ENCODE data around the gene SUGT1.
"Not testable (repeated sequence)": the region's sequence is repeated elsewhere in the genome, so short reads cannot be mapped to it uniquely, and the experiment has no call there.

The SUGT1 gene

DNA sequence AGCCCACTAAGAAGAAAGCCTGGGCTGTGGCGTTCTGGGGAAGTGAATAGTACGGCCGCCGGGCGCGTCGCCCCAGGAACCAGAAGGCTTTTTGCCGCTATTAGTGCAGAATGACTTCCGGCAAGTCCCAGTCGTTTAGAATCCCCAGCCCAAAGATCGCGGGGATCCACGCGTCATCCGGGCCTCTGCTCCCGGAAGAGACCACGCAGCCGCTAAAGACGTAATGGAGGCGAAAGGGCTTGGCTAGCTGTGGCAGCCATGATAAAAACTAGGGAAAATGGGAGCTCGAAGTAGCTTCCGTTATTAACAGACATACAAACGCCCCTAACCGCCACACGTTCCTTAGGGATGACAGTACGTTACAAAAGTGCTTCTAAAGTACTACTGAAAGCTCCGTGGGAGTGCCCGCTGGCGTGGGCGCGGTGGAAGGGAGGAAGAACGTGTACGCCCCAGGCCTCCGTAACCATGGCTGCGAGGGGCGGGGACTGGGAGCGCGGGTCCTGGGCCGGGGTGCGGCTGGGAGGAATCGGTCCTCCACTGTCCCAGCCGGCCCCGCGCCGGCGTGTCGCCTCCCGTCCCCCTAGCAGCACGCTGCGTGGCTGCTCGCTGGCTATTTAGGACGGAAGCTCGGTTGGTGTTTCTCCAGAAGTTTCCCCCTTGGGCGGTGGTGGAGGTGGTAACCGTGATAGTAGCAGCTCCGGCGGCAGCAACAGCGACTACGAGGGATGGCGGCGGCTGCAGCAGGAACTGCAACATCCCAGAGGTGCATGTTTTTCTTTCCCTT is at the start of gene SUGT1:
SUGT1 (plus strand) TSS at position 641 of the 784 bp plus-strand sequence; CDS start at position 726, 85 bp downstream.
- DNase-seq, result peak; percentile 97

DNA sequence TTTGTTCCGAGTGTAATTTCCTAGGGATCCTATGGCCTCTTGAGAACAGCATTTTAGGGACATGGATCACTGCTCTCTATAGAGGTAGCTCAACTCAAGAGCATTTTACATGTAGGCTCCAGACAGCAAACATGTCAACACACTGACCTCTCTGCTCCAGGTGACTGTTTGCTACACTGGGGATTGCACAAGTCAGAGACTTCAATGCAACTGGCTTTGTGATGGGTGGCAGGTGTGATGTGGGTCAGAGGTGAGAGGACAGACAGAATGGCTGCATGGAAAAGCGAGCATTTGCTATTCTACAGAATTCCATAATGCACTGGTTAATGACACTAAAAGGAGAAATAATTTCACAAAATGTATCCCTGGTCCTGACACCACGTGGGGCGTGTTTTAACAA is 49.3 kb upstream of the SUGT1 start:
- not testable (repeated sequence) for DNase-seq

DNA sequence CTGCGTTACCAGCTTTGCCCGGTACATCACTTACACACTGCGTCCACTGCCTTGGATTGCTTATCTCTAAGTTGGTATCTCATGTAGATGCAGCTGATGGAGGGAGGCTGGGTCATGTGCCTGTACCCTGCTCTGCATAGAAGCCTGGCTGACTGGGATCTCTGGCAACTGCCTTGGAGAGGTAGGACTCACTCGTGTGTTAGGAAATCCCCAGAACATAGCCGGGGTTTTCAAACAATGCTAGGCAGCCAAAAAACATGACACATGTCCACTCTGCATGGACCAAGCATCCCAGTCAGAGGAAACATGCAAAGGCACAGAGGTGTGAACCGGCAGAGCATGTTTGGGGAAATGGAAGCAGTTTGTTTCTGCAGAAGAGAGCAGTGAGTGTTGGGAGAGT is 46.5 kb upstream of the SUGT1 start:
- DNase-seq, result not testable (repeated sequence)

DNA sequence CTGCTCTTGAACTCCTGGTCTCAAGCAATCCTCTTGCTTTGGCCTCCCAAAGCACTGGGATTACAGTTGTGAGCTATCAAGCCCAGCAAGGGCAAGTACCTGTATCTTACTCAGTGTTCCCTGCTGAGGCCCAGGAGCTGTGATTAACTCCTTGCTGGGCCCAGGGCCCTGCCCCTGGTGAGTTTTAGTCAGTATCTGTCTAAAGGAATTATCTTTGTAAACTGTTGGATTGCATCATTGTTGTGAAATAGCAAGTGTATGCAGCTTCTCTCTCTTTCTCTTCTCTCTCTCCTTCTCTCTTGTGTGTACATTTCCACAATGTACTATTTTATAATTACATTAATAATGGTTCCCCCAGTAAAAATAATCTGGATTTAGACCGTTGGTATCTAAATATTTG is 45.8 kb upstream of the SUGT1 start:
- DNase-seq, result not testable (repeated sequence)

DNA sequence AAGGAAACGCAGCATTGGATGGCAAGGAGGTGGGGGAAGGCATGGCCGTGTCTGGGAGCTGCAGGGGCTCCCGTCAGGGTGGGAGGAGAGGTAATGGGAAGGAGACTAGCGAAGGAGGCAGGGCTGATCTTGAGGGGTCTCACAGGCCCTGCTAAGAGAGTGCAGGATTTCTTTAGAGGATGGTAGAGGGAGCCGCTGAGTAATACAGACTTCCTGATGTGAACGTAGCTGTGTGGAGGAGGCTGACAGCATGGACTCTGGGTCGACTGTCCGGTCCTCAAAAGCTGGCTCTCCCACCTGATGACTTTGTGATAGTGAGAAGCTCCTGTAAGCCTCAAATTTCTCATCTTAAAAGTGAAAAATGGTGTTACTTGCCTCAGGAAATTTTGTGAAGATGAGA is 44.5 kb upstream of the SUGT1 start:
- DNase-seq, result not testable (repeated sequence)

DNA sequence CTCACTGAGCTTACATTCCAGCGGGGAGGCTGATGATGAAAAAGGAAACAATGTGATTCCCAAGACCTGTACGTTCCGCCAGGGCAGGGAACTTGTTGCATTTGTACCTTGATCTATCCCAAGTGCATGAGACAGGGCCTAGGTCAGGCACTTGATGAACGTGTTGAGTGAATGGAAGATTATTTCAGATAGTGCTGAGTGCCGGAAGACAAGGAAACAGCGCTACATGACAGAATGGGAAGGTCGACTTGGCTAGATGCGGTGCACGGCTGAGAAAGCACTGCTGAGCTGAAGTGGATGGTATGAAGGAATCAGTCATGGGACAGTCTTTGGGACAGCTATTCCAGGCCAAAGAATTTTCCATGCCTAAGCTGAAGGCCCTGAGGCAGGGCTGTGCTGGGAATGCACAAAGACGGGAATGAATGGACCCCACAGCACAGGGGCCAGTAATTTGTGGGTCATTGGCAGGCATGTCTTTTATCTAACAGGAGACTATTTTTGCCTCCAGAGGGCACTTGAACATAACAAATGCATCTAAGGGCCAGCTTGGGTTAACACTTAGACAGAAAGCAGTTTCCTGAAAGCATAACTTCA is 43.5 kb upstream of the SUGT1 start:
- peak; percentile 27 for DNase-seq

DNA sequence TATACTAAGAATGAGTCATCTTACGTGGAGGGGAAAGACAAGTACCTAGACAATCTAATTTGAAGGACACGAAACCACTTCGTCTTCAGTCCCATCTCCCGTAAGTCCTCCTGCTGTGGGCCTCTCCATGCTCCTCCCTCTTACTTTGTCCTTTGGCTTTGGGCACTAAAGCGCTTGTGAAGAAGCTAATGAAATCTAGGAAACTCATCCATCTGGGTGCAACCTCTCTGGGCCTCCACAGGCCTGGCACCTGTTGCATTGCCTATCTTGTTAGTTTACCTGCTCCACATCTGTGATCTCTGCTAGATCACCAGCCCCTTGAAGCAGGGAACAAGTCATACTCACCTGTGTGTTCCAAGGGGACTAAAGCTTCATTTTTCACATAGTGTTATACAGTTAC is 42.5 kb upstream of the SUGT1 start:
- not testable (repeated sequence) for DNase-seq

DNA sequence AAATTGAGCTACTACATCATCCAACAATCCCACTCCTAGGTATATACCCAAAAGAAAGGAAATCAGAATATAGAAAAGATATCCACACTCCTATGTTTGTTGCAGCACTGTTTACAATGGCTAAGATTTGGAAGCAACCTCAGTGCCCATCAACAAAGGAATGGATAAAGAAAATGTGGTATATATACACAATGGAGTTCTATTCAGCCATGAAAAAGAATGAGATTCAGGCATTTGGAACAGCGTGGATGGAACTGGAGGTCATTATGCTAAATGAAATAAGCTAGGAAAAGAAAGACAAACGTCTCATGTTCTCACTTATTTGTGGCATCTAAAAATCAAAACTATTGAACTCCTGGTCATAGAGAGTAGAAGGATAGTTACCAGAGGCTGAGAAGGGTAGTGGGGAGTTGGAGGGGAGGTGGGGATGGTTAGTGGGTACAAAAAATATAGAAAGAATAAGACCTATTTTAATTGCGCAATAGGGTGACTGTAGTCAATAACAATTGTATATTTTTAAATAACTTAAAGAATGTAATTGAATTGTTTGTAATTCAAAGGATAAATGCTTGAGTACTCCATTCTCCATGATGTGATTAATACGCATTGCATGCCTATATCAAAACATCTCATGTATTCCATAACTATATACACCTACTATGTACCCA is 37.4 kb upstream of the SUGT1 start:
- no peak for DNase-seq

DNA sequence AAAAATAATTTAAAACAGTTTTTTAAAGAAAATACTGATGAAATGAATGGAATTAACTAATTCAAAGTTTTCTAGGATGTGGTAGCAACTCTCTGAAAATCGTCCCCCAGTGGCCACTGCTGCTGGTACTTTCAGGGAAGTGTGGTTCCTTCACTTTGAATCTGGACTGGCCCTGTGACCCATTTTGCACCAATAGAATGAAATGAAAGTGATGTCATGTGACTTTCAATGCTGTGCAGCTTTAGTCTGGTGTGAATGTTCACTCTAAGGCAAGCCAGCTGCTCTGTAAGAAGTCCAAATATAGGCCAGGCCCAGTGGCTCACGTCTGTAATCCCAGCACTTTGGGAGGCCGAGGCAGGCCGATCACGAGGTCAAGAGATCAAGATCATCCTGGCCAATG is 36.8 kb upstream of the SUGT1 start:
- no peak for DNase-seq

DNA sequence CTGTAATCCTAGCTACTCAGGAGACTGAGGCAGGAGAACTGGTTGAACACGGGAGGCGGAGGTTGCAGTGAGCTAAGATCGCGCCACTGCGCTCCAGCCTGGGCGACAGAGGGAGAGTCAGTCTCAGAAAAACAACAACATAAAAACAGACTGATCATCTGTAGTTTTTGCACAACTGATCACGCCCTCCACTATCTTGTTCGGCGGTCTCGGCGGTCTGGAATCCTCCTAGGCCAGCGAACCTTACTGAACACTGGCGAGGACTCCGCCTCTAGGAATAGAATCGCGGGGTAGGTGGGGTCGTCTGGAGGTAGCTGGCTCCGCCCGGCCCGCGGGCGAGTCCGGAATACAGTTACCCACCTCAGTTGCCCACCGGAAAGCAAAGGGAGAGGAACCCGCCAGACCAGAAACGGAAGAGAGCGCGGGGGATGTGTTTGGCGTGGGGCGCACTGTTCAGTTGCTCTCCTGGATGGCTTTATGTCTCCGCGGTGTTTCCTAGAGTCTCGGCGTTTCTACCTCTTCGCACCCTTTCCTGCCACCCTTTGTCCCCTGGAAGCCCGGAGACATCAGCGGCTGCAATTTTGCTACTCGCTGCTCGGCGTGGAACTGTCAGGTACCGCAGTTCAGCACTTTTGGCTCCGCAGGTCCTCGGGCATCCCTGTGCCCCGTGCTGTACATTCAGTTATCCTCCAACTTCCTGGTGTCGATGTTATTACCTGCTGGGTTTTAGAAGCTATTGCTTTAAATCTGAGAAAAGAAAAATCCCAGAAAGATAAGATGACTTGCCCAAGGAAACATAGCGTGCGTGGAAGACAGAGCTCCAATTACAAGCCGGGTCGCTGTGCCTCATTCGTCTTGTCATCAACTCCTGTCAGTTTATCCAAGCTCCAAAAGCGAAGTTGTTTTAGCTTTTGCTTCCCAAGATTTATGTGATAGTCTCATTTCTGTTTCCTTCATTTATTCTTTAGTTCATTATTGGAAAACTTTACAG is 35.3 kb upstream of the SUGT1 start:
- peak; percentile 96 for DNase-seq

DNA sequence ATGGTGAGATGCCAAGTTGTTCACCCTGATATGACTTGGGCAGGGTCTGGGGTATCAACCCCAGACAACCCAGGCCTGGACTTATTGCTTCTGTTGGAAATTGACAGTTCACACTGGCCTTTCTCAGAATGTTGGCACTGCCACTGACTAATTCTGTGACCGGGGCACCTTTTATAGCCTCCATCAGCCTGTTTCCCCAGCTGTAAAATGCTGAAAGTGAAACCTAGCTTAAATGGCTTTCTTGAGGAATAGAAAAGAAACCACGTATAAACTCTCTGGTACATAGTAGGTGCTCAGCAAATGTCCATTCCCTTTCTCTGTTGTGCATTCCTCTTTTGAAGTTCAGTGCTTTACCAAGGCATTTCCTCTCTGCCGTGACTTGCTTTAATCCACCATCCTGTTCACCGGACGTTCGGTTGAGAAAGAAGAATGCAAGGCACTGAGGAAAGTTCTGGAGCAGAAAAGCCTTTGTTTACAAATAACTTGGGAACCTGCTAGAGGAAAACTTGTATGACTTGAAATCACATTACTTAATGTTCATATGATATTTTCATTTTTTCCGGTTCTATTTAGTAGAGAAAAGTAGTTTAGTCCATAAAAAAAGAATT is 21.4 kb upstream of the SUGT1 start:
- DNase-seq, result not testable (repeated sequence)

DNA sequence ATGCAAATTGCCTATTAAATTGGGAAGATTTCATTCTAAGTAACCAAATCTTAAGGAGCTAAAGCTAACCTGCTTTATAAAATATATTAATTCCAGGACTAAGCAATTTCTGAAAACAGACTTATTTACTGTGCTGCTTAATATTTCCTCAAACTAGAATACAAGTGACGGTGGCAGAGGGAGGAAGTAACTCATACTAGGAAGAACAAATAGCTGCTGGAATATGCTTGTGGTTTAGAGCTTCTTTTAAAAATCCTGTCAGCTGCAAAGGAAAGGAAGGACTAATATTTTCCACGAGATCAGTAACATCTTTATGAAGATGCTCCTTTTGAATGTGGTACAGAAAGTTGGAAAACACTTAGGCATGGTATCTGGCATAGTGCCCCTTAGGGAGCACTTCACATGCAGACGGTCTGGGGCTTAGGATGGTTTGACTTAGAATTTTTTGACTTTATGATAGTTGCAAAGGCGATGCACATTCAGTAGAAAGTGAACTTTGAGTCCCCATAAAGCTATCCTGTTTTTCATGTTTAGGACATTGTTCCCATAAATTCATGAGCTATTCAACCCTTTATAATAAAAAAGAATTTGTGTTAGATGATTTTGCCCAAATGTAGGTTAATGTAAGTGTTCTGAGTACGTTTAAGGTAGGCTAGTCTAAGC is 13.8 kb upstream of the SUGT1 start:
- no peak for DNase-seq

DNA sequence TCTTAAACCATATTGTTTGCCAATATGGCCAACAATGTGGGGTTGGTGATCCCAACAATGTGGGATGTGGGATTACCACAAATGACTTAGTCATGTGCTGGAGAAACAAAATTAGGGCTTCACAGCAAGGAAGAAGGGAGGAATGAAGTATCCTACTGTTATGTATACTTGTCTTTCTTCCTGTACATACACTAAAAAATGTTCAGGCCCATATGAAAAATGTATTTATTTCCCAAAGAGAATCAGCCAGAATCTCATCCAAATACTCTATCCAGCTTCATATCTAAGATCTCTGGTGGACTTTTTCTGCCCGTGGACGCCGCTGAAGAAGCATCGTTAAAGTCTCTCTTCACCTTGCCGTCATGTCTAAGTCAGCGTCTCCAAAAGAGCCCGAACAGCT is 10.5 kb upstream of the SUGT1 start, which contains the start of gene HNRNPA1L2:
HNRNPA1L2 (plus strand) TSS at position 301 of the 400 bp plus-strand sequence; CDS start at position 363, 62 bp downstream.
- DNase-seq, result no peak

DNA sequence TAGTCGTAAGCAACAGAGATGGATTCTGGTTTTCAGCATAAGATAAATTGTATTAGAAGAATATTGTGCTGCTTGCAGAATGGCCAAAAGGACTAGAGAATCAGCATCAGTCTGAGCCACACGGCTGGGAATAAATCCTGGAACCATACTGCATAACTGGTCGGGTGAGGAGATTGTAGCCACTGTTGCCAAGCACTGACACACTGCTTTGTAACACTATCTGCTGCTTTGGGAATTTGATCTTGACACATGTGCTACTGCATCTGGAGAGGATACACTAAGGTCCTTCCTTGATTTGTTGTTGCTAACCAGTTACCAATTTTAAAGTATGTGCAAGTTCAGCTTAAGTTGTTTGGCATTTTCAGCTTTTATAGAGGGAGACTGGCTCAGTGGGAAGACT is 8.5 kb upstream of the SUGT1 start:
- DNase-seq, result no peak

DNA sequence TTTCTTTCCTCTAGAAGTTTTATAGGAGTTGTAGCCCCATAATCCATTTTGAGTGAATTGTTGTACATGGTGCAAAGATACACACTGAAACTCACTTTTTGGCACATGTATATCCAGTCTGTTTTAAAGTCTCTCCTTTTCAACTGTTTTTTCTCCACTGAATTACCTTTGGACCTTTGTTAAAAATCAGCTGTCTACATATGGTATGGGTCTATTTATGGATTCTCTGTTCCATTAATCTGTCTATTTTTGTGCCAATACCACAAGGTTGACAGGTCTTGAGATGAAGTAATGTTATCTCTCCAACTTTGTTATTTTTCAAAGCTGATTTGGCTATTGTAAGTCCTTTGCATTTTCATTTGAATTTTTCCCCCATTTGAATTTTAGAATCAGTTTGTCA is 5.7 kb upstream of the SUGT1 start:
- peak; percentile 27 for DNase-seq

DNA sequence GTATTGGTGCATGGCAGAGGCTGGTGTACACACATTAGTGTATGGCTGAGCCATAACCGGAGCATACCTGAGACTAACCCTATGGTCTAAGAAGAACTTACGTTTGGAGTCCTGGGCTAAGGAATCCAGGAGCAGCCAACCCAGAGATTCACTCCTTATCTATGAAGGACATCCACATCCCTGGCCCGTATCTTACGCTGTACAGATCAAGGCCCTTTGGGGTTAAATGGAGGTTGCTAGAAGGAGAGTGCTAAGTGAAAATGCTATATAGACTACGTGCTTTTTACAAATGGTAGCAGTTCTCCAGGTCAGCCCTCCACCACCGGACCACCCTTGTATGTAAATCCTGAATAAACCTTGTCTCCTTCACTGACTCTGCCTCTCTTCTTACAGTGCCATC is 1.9 kb upstream of the SUGT1 start:
- DNase-seq, result no peak

DNA sequence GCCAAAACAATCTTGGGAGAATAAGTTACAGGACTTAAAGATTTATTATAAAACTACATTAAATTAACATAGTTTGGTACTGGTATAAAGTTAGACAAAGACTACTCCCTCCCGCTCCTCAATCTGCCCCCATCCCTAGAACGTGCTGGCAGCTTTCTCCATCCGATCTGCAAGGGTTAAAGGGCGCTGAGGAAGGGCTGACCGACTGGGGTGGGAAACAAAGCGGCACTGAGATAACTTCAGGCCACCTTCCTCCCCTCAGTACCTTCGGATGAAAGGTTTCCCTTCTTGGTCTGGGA is 790 bp upstream of the SUGT1 start:
- peak; percentile 85 for DNase-seq

DNA sequence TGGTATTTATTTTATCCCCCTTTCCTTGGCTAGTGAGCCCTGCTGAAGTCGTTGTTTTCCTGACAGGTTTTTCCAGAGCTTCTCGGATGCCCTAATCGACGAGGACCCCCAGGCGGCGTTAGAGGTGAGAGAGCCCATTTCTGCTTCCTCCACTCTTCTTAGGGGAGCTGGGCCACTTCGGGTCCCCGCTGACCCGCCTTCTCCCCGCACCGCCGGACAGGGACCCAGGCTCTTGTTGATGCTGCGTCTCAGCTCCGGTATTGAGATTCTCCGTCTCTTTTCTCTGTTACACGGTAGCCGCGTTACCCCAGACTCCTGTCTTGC is 306 bp downstream of the SUGT1 start:
- DNase-seq, result no peak

DNA sequence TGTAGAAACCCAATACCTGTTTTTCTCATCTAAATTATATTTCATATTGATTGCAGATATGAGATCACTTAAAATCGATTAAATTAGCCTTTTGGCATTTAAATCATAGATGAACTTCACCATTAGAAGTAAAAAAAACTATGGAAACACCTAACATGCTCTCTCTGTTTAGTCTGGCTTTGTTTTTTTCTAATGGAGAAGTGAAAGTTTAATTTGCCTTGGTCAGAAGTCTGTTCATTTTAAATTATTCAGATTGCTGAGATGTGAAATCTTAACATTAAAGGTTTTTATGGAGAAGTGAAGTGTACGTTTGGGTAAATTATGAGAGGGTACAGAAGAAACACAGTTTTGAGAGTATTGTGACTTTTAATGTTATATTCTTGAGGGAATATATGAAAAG is 6.7 kb downstream of the SUGT1 start:
- DNase-seq, result no peak

DNA sequence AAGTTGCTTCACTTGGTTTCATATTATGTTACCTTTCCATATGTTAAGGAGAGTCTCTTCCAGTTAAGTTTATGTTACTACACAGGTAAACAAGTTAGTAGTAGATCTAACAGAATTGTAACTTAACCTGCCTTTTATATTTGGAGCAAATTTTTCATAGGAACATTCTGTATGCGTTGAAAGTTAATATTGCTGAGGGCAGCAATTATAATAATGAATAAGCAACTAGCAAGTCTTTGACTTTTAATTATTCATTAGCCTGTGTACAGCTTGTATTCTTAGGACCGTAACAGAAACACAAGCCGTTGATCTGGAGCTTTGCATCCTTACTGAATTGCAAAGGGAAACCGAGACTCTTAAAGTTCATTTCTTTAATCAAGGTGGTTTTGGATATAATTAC is 11.6 kb downstream of the SUGT1 start:
- no peak for DNase-seq

DNA sequence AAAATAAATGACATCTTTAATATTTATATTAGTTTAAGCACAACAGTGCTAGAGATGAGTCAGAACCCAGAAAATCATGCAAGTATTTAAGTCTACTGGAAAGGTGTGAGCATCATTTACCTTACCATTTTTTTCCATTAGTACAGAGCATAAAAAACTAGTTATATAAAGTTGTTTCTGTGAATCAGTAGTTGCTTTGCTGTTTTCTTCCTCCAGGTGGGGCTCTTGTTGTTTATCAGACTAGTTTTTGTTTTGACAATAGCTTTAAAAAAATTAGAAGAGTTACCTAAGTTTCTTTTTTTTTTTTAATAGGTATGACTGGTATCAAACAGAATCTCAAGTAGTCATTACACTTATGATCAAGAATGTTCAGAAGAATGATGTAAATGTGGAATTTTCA is 12.7 kb downstream of the SUGT1 start:
- DNase-seq, result no peak

DNA sequence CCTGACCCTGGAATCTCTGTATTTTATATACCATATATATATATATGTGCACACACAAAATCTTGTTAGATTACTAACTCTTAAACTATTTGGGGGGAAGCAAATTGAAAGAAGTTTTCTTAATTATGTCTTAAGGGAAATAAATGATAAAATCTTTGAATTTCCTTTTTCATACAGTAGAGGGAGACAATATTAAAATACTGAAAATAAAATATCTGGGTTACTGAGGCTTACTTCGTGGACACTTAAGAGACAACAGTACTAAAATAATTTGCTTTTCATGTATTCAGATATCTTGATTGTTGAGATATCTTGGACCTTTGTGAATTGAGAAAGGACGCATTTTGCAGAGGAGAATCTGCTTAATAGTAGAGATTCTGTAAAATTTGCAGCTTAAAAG is 17.0 kb downstream of the SUGT1 start:
- no peak for DNase-seq
